Activated CD8-positive, alpha-beta memory T cell treated with anti-CD3 and anti-CD28 coated beads, Interleukin-2, amount 50 U/mL, for 48 hours (primary cell): ENCODE data around the gene CNIH1.
"Not testable (repeated sequence)": the region's sequence is repeated elsewhere in the genome, so short reads cannot be mapped to it uniquely, and the experiment has no call there.

Source experiments
- DNase-seq: peaks from one replicate; pipeline ENCODE4 v3.0.0-alpha.2; 2020

CNIH1 gene

DNA sequence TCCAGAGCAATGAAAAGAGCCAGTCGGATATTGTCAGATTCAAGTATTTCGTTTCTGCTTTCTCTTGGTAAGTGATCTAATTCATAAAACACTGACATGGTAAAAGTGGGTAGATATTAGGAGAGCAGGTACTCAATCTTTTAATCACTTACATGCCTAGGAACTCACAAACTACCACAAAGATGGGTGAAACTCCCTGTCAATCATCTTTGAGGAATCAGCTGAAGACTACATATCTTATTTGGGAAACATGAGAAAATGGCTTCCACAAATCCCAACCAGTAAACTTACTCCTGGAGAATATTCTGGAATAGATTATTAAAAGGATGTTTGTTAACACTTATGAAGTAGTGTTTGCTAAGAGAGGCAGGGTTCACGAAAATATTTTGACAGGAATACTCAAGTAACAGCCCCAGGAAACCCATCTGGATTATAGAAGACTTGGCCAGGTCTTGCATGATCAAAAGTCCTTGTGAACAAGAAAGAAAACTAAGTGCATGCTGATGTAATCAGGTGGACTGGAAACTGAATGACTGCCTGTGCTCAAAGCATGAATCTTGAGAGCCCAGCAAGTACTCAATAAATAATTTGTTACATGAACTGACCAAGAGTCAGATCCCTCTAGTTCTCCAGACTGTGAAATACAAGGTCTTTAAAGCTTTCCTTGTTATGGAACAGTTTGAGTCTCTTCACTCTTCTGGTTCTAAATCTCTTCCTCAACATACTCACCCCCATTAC lies 15.5 kb downstream of the CNIH1 start:
- DNase-seq = no peak

DNA sequence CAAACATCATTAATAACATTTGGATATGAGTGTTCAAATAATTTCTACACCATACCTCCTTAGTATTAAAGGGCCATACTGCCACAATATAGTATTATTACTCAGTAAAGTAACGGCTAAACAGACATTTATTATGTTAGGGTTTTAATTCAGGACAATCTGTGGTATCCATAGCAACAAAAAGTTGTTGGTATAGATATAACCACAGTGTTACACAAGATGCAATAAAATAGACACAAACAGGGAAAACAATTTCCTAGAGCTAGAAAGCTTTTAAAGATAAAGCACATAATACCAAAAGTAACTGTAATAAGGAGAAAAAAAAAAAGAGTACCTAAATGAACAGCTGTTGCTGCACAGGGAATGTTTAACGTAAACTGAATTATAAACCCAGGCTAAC lies 16.1 kb downstream of the CNIH1 start:
- no peak for DNase-seq

- no peak for DNase-seq
These were observed 16.7 kb downstream of the CNIH1 start for GRCh38 chr14:54424479-54424901.

DNA sequence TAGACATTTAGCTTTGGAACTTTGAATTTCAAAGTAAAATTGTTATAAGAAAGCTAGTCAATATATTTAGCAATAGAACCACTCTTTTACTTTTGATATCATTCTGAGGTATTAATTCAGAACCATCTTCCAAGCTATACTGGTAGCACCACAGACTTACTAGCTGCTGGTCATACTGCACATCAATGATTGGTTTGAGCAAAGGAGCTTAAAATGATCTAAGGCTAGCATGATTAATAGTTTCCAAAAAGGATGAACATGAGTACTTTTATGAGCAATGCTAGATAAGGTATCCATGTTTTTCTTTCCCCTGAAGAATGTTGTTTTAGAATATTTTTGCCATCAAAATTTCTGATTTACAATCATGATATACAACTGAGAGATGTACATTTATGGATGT lies 17.2 kb downstream of the CNIH1 start:
- DNase-seq = no peak

DNA sequence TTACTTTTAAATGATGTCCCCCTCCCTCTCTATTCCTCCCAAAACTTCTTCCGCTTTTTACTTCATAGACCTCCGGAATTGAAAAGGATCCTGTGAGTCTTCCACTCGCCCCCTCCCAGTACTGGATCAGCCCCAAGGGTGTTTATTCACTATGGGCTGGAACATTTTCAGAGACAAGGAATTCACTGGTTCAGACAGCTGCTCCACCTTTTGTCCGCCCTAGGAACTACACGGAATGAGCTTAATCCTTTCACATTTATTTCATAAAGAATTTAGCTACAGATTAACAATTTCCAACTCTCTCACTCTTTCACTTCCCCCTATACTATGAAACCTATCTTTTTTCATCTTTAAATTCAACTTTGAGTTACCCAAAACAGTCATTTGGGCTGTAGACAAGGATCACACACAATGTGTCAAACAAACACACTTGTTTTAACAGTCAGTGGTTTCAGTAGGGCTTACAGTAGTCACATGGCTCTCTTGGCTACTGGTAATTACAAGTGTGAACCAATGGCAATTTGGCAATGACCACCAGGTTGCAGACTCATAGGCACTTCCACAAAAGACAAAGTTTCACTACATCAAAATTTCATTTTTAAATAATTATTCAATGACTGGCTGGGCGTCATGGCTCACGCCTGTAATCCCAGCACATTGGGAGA lies 20.6 kb downstream of the CNIH1 start:
- no peak for DNase-seq

DNA sequence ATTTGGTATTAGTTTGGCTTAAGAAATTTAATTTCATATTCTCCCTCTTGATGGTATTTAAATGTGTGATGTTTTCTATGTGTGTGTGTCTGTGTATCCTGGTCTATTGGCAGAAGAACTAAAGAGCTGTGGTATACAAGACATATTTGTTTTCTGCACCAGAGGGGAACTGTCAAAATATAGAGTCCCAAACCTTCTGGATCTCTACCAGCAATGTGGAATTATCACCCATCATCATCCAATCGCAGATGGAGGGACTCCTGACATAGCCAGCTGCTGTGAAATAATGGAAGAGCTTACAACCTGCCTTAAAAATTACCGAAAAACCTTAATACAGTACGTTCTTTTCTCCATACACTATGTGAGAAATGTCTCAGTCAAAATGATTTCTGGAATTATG lies 29.8 kb downstream of the CNIH1 start:
- no peak for DNase-seq

DNA sequence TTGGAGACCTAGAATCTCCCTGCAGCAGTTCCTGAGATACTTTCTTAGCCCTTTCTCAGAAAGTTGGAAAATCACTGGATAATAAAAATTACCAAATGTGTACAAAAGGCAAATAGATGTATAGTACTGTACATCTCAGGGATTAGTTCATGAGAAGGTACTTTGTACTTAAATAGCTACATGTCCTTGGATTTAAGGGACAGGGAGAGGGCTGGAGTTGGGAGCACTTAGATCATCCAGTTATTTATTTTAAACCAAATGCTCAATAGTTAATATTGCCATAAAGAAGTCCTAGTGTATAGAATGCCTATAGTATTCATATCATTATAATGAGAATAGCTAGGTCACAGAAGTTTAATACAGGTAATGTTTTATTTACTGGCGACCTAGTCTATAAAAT lies 31.0 kb downstream of the CNIH1 start:
- DNase-seq = no peak

DNA sequence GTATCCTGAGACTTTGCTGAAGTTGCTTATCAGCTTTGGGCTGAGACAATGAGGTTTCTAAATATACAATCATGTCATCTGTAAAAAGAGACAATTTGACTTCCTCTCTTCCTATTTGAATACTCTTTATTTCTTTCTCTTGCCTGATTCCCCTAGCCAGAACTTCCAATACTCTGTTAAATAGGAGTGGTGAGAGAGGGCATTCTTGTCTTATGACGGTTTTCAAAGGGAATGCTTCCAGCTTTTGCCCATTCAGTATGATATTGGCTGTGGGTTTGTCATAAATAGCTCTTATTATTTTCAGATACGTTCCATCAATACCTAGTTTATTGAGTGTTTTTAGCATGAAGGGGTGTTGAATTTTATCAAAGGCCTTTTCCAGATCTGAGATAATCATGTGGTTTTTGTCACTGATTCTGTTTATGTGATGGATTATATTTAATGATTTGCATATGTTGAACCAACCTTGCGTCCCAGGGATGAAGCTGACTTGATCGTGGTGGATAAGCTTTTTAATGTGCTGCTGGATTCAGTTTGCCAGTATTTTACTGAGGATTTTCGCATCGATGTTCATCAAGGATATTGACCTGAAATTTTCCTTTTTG lies 37.7 kb downstream of the CNIH1 start:
- DNase-seq = not testable (repeated sequence)

- no peak for DNase-seq
These were observed 41.6 kb downstream of the CNIH1 start for GRCh38 chr14:54399560-54399959.

DNA sequence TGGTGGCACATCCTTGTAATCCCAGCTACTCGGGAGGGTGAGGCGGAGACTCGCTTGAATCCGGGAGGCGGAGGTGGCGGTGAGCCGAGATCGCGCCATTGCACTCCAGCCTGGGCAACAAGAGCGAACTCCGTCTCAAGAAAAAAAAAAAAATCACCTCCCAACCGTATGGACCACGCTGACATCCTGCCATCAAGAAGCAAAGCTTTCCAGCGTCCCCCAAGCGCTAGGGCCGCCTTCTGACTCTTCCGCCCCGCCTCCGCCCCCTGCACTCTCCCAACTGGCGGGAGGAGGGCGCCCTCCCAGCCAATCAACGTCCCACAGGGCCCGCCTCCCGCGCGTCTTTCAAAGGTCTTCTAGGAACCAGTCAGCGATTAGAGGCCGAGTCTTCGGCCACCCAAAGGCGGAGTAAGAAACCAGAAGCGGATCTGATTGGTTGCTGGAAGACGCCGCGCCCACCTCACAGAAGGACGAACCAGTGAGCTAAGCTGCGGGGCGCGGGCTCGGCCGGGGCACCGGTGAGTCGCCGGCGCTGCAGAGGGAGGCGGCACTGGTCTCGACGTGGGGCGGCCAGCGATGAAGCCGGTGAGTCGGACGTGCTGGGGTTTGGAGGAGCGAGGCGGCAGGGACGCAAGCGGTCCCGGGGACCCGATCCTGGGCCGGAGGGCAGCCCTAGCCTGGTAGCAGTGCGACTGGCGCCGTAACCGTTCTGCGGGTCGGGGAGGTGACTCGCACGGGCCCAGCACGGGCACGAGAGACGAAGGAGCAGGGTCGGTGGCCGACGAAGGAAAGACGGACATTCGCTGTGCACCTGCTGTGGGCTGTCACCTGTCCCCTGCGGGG lies 44.5 kb downstream of the CNIH1 start, which contains the start of gene CDKN3:
Gene CDKN3 (plus strand): TSS at position 515 of the 843 bp plus-strand sequence. CDS start 62 bp downstream, at position 577.
- peak; percentile 95 for DNase-seq

- DNase-seq = no peak
These were observed 45.0 kb downstream of the CNIH1 start for GRCh38 chr14:54396183-54396492.

GRCh38 chr14:54395716-54396115 lies 45.5 kb downstream of the CNIH1 start:
- no peak for DNase-seq

- DNase-seq = no peak
These were observed 45.9 kb downstream of the CNIH1 start for GRCh38 chr14:54395284-54395683.

GRCh38 chr14:54394596-54394995 lies 46.6 kb downstream of the CNIH1 start:
- no peak for DNase-seq

- DNase-seq = not testable (repeated sequence)
These were observed 47.9 kb downstream of the CNIH1 start for GRCh38 chr14:54392986-54393884.

GRCh38 chr14:54392131-54392859 lies 48.9 kb downstream of the CNIH1 start:
- no peak for DNase-seq

DNA sequence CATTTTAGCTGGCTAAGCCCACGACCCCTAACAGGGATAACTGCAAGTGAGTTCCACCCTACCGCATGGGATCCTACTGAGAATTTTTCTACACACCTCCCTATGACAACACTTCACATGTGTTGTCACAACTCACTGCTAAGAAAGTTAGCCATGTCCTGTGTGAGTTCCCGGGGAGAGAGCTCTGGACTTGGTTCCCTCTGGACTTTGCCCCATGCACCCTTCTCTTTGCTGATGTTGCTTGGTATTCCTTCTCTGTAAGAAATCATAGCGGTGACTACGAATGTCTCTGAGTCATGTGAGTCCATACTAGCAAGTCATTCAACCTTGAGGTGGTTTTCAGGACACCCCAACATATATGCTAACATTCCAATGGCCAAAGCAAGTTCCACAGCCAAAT lies 53.8 kb downstream of the CNIH1 start:
- DNase-seq = no peak

- no peak for DNase-seq
These were observed 55.6 kb downstream of the CNIH1 start for GRCh38 chr14:54385556-54385955.

- no peak for DNase-seq
These were observed 57.3 kb downstream of the CNIH1 start for GRCh38 chr14:54383835-54384234.

DNA sequence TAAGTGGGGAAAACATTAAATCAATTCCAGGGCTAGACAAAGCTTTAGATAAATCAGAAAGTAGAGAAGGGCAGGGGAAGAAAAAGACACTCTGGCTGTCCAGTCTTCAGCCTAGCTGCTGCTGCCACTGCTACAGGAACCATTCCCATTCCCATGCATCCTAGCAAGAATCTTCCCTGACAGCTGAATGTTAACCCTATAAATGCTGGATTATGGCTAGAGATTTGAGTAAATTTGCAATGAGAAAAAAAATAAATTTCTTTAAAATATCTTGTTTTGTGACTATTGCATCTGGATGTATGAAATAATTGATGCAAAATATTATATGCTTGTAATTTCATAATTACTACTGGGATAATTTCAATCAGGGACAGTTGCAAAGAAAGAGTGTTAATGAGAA lies 59.4 kb downstream of the CNIH1 start:
- DNase-seq = no peak

DNA sequence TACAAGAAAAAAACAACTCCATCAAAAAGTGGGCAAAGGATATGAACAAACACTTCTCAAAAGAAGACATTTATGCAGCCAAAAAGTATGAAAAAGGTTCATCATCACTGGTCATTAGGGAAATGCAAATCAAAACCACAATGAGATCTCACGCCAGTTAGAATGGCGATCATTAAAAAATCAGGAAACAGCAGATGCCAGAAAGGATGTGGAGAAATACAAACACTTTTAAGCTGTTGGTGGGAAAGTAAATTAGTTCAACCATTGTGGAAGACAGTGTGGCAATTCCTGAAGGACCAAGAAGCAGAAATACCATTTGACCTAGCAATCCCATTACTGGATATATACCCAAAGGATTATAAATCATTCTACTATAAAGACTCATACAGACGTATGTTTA lies 60.6 kb downstream of the CNIH1 start:
- DNase-seq = not testable (repeated sequence)

GRCh38 chr14:54378893-54379292 lies 62.3 kb downstream of the CNIH1 start:
- DNase-seq = not testable (repeated sequence)
